ENCODE data around the gene CCR5.
A peak's percentile ranks its signal among the peaks of the same experiment; 100 is the strongest.

CCR5 gene

GRCh38 chr3:46367811-46368210 lies 2.9 kb upstream of the CCR5 start:
- Mint-ChIP-seq H3K4me3 (no peak overlapping the region), H3K27me3 (ENCODE audit: low read depth) (peaks cover 4% of the 10 kb centered on the region), H3K9me3 (no peaks in the 10 kb centered on the region), H3K27ac (peak overlapping the region; percentile 82), H3K36me3 (ENCODE audit: low read depth) (peaks cover 12% of the 10 kb centered on the region), H3K4me1 (ENCODE audit: low read depth) (peaks cover 59% of the 10 kb centered on the region)

GRCh38 chr3:46368569-46368968 lies 2.2 kb upstream of the CCR5 start:
- Mint-ChIP-seq H3K9me3 (no peaks in the 10 kb centered on the region), H3K27me3 (ENCODE audit: low read depth) (peaks cover 11% of the 10 kb centered on the region), H3K4me1 (ENCODE audit: low read depth) (peaks cover 66% of the 10 kb centered on the region), H3K4me3 (no peak overlapping the region), H3K27ac (peak overlapping the region; percentile 82), H3K36me3 (ENCODE audit: low read depth) (peaks cover 20% of the 10 kb centered on the region)

- Mint-ChIP-seq H3K4me1 (ENCODE audit: low read depth) (peaks cover 69% of the 10 kb centered on the region), H3K4me3 (peak overlapping the region; percentile 70)
Observed at GRCh38 chr3:46369151-46369550, 1.6 kb upstream of the CCR5 start.

GRCh38 chr3:46369675-46370132 lies 1.0 kb upstream of the CCR5 start:
- H3K4me3 Mint-ChIP-seq, result peak overlapping the region; percentile 70
- no peaks in the 10 kb centered on the region for H3K9me3 Mint-ChIP-seq
- peaks cover 17% of the 10 kb centered on the region for H3K27me3 Mint-ChIP-seq (ENCODE audit: low read depth)
- H3K27ac Mint-ChIP-seq, result peak overlapping the region; percentile 91
- H3K4me1 Mint-ChIP-seq (ENCODE audit: low read depth), result peaks cover 73% of the 10 kb centered on the region
- peaks cover 26% of the 10 kb centered on the region for H3K36me3 Mint-ChIP-seq (ENCODE audit: low read depth)

More at GRCh38 chr3:46369151-46369550, 1.6 kb upstream of the CCR5 start:
- Mint-ChIP-seq H3K27me3 (ENCODE audit: low read depth) (peaks cover 13% of the 10 kb centered on the region), H3K9me3 (no peaks in the 10 kb centered on the region), H3K27ac (peak overlapping the region; percentile 91), H3K36me3 (ENCODE audit: low read depth) (peaks cover 21% of the 10 kb centered on the region)

GRCh38 chr3:46371519-46372340 lies 984 bp downstream of the CCR5 start:
- H3K27me3 Mint-ChIP-seq (ENCODE audit: low read depth), result peaks cover 17% of the 10 kb centered on the region
- peak overlapping the region; percentile 72 for H3K4me3 Mint-ChIP-seq
- peaks cover 27% of the 10 kb centered on the region for H3K36me3 Mint-ChIP-seq (ENCODE audit: low read depth)
- H3K9me3 Mint-ChIP-seq, result no peaks in the 10 kb centered on the region
- H3K27ac Mint-ChIP-seq, result peak overlapping the region; percentile 91
- peaks cover 74% of the 10 kb centered on the region for H3K4me1 Mint-ChIP-seq (ENCODE audit: low read depth)

GRCh38 chr3:46372492-46373359 lies 2.0 kb downstream of the CCR5 start:
- peak overlapping the region; percentile 69 for H3K4me3 Mint-ChIP-seq
- no peaks in the 10 kb centered on the region for H3K9me3 Mint-ChIP-seq
- H3K36me3 Mint-ChIP-seq (ENCODE audit: low read depth), result peaks cover 27% of the 10 kb centered on the region
- peak overlapping the region; percentile 60 for H3K27ac Mint-ChIP-seq
- H3K27me3 Mint-ChIP-seq (ENCODE audit: low read depth), result peaks cover 17% of the 10 kb centered on the region
- peaks cover 78% of the 10 kb centered on the region for H3K4me1 Mint-ChIP-seq (ENCODE audit: low read depth)

- peaks cover 26% of the 10 kb centered on the region for H3K36me3 Mint-ChIP-seq (ENCODE audit: low read depth)
- H3K27ac Mint-ChIP-seq, result peak overlapping the region; percentile 33
- H3K4me1 Mint-ChIP-seq (ENCODE audit: low read depth), result peaks cover 65% of the 10 kb centered on the region
- no peaks in the 10 kb centered on the region for H3K9me3 Mint-ChIP-seq
- H3K27me3 Mint-ChIP-seq (ENCODE audit: low read depth), result peaks cover 17% of the 10 kb centered on the region
- peak overlapping the region; percentile 61 for H3K4me3 Mint-ChIP-seq
Observed at GRCh38 chr3:46374755-46375154, 4.0 kb downstream of the CCR5 start.

- H3K27ac Mint-ChIP-seq, result peak overlapping the region; percentile 69
- H3K4me1 Mint-ChIP-seq (ENCODE audit: low read depth), result peaks cover 64% of the 10 kb centered on the region
- H3K4me3 Mint-ChIP-seq, result peak overlapping the region; percentile 61
- peaks cover 26% of the 10 kb centered on the region for H3K36me3 Mint-ChIP-seq (ENCODE audit: low read depth)
- H3K27me3 Mint-ChIP-seq (ENCODE audit: low read depth), result peaks cover 17% of the 10 kb centered on the region
- no peaks in the 10 kb centered on the region for H3K9me3 Mint-ChIP-seq
Observed at GRCh38 chr3:46375218-46375617, 4.5 kb downstream of the CCR5 start.

- Mint-ChIP-seq H3K4me3 (peak overlapping the region; percentile 58), H3K36me3 (ENCODE audit: low read depth) (peaks cover 28% of the 10 kb centered on the region), H3K27me3 (ENCODE audit: low read depth) (peaks cover 17% of the 10 kb centered on the region), H3K27ac (peak overlapping the region; percentile 64), H3K9me3 (no peaks in the 10 kb centered on the region), H3K4me1 (ENCODE audit: low read depth) (peaks cover 65% of the 10 kb centered on the region)
Observed at GRCh38 chr3:46375814-46376213, 5.1 kb downstream of the CCR5 start.

GRCh38 chr3:46378426-46378942 lies 7.7 kb downstream of the CCR5 start:
- peaks cover 21% of the 10 kb centered on the region for H3K36me3 Mint-ChIP-seq (ENCODE audit: low read depth)
- peaks cover 57% of the 10 kb centered on the region for H3K4me1 Mint-ChIP-seq (ENCODE audit: low read depth)
- H3K27ac Mint-ChIP-seq, result peak overlapping the region; percentile 27
- no peaks in the 10 kb centered on the region for H3K9me3 Mint-ChIP-seq
- H3K4me3 Mint-ChIP-seq, result peak overlapping the region; percentile 34
- H3K27me3 Mint-ChIP-seq (ENCODE audit: low read depth), result peaks cover 10% of the 10 kb centered on the region

- peak overlapping the region; percentile 78 for H3K27ac Mint-ChIP-seq
- H3K4me1 Mint-ChIP-seq (ENCODE audit: low read depth), result peaks cover 51% of the 10 kb centered on the region
- peaks cover 6% of the 10 kb centered on the region for H3K27me3 Mint-ChIP-seq (ENCODE audit: low read depth)
- peaks cover 11% of the 10 kb centered on the region for H3K36me3 Mint-ChIP-seq (ENCODE audit: low read depth)
- H3K9me3 Mint-ChIP-seq, result no peaks in the 10 kb centered on the region
- peak overlapping the region; percentile 72 for H3K4me3 Mint-ChIP-seq
Observed at GRCh38 chr3:46380471-46381221, 9.9 kb downstream of the CCR5 start.

GRCh38 chr3:46381625-46382024 lies 10.9 kb downstream of the CCR5 start:
- H3K4me3 Mint-ChIP-seq, result no peak overlapping the region
- peaks cover 51% of the 10 kb centered on the region for H3K4me1 Mint-ChIP-seq (ENCODE audit: low read depth)
- no peak overlapping the region for H3K27ac Mint-ChIP-seq
- peaks cover 6% of the 10 kb centered on the region for H3K27me3 Mint-ChIP-seq (ENCODE audit: low read depth)
- peaks cover under 1% of the 10 kb centered on the region for H3K9me3 Mint-ChIP-seq
- peaks cover 10% of the 10 kb centered on the region for H3K36me3 Mint-ChIP-seq (ENCODE audit: low read depth)

GRCh38 chr3:46383211-46383950 lies 12.6 kb downstream of the CCR5 start:
- Mint-ChIP-seq H3K27ac (peak overlapping the region; percentile 12), H3K9me3 (peaks cover 3% of the 10 kb centered on the region), H3K4me3 (no peak overlapping the region), H3K27me3 (ENCODE audit: low read depth) (peaks cover 6% of the 10 kb centered on the region), H3K36me3 (ENCODE audit: low read depth) (peaks cover 5% of the 10 kb centered on the region), H3K4me1 (ENCODE audit: low read depth) (peaks cover 43% of the 10 kb centered on the region)
